SW480 (cell line): Measurements from ENCODE around the gene BMERB1.

Source experiments
- DNase-seq: peaks from one replicate; pipeline ENCODE4 v3.0.0-alpha.2; 2016; ENCODE audit warnings: low spot score

Gene BMERB1

GRCh38 chr16:15616012-15616411 lies 181.6 kb downstream of the BMERB1 start:
- no peak for DNase-seq

- DNase-seq, result no peak
These were observed 182.2 kb downstream of the BMERB1 start for GRCh38 chr16:15616475-15617165.

DNA sequence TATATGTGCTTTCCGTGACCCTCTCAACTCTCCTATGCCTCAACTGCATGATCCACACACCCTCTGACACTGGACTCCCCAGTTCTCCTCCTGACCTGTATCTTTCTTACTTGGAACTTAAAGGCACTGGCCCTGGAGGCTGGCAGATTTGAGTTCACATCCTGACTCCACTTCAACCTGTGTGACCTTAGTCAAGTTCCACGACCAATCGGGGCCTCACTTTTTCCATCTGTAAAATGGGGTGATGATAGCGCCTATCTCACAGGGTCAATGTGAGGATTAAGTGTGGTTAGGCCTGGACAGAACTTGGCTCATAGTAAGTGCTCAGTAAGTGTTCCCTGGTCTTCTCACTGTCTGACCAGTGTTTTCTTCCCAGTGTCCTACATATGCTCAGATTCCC lies 183.5 kb downstream of the BMERB1 start:
- no peak for DNase-seq

DNA sequence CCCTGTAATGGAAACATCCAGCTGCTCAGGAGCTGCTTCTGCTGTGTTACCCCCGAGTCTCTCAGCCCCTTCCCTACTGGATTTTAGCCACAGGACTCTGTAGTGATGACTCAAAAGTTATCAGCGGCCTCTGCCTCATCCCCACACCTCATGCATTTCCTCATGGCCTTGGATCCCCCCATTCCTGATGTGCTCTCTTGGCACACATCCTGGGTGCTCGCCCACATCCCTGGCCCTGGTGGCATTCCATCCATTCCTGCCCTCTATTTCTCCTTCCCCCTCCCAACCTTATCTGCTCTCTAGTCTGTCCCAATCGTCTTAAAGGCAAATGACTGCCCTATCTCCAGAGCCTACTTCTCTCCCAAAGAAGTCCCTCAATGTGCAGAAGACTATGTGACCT lies 184.0 kb downstream of the BMERB1 start:
- DNase-seq, result no peak

GRCh38 chr16:15620611-15621195 lies 186.3 kb downstream of the BMERB1 start:
- DNase-seq, result no peak

DNA sequence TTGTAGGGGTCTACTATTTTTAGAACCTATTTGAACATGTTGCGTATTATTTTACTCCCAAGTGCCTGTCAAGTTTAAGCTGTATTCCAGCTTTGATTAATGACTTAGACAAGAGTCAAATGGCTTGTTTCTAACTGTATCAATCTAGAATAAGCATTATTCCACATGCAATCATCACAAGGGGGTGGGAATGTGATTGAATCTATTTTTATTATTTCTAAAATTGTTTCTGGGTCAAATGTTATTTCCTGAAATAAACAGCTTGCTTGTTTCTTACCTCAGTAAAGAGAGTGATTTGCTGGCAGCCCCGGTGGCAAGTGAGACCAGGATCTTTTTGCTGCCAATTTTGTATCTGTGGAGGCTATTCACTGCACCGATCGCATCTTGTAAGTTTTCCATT lies 187.1 kb downstream of the BMERB1 start:
- no peak for DNase-seq

DNA sequence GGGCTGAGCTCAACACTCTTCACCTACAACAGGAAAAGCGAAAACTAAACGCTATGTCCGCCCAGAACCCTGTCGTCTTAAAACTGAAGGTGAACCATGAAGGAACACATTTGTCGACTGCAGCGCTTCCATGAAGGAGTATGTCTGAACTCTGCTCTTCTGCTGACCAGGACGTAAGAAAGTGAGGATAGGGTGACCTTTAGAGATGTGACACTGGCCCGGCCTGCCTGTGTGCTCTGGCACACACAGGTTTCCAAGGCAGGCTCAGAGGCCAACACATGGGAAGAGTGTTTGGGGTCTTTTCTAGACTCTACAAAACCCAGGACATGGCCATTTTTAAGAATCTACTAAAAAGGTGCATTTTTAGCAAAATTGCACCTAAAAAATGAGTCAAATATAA lies 187.5 kb downstream of the BMERB1 start:
- DNase-seq, result no peak

GRCh38 chr16:15631730-15632409 lies 197.5 kb downstream of the BMERB1 start:
- no peak for DNase-seq

GRCh38 chr16:15635926-15636325 lies 201.5 kb downstream of the BMERB1 start:
- no peak for DNase-seq

GRCh38 chr16:15636392-15636873 lies 202.0 kb downstream of the BMERB1 start:
- DNase-seq, result no peak
